HG03432 (cell line): Measurements from ENCODE around the gene WWOX.

Experiments
- ATAC-seq: cut with Tn5 transposase; IDR thresholded peaks from one replicate; pipeline ENCODE4 v1.9.1; 2021; ENCODE audit warnings: mild to moderate bottlenecking, moderate library complexity; ENCODE audit not compliant: unreplicated experiment

WWOX gene

GRCh38 chr16:78953526-78953925, 854.1 kb downstream of the WWOX start:
- ATAC-seq = no peak

- no peak for ATAC-seq
These were observed 855.8 kb downstream of the WWOX start for GRCh38 chr16:78955206-78955605.

GRCh38 chr16:78956859-78957258, 857.4 kb downstream of the WWOX start:
- no peak for ATAC-seq

GRCh38 chr16:78957317-78958100, 858.1 kb downstream of the WWOX start:
- no peak for ATAC-seq

GRCh38 chr16:78961464-78961863, 862.0 kb downstream of the WWOX start:
- ATAC-seq = no peak

GRCh38 chr16:78962457-78962929, 863.0 kb downstream of the WWOX start:
- ATAC-seq = peak; percentile 95

GRCh38 chr16:78967948-78968347, 868.5 kb downstream of the WWOX start:
- ATAC-seq = no peak

- ATAC-seq = no peak
These were observed 870.3 kb downstream of the WWOX start for GRCh38 chr16:78969721-78970120.

- ATAC-seq = no peak
These were observed 871.2 kb downstream of the WWOX start for GRCh38 chr16:78970650-78971049.

GRCh38 chr16:78972006-78972405, 872.6 kb downstream of the WWOX start:
- no peak for ATAC-seq

GRCh38 chr16:78972986-78973385, 873.5 kb downstream of the WWOX start:
- ATAC-seq = no peak

GRCh38 chr16:78976212-78976611, 876.8 kb downstream of the WWOX start:
- no peak for ATAC-seq

- ATAC-seq = no peak
These were observed 881.4 kb downstream of the WWOX start for GRCh38 chr16:78980825-78981224.

- ATAC-seq = no peak
These were observed 882.8 kb downstream of the WWOX start for GRCh38 chr16:78982096-78982744.

GRCh38 chr16:78984324-78984723, 884.9 kb downstream of the WWOX start:
- ATAC-seq = no peak

- no peak for ATAC-seq
These were observed 885.5 kb downstream of the WWOX start for GRCh38 chr16:78984887-78985464.

- no peak for ATAC-seq
These were observed 886.5 kb downstream of the WWOX start for GRCh38 chr16:78985716-78986605.

GRCh38 chr16:78987666-78988065, 888.2 kb downstream of the WWOX start:
- no peak for ATAC-seq

GRCh38 chr16:78988361-78988969, 889.0 kb downstream of the WWOX start:
- no peak for ATAC-seq

GRCh38 chr16:78990309-78990701, 890.9 kb downstream of the WWOX start:
- peak; percentile 47 for ATAC-seq

- ATAC-seq = no peak
These were observed 892.5 kb downstream of the WWOX start for GRCh38 chr16:78992001-78992400.
